NCI-H748 treated with DMSO at 0.1 percent for 48 hours (cell line): ENCODE data around the gene ACACA.

Experiments
- DNase-seq: peaks from one replicate; lab custom pipeline; 2025; lab: John Stamatoyannopoulos, UW

Gene ACACA

DNA sequence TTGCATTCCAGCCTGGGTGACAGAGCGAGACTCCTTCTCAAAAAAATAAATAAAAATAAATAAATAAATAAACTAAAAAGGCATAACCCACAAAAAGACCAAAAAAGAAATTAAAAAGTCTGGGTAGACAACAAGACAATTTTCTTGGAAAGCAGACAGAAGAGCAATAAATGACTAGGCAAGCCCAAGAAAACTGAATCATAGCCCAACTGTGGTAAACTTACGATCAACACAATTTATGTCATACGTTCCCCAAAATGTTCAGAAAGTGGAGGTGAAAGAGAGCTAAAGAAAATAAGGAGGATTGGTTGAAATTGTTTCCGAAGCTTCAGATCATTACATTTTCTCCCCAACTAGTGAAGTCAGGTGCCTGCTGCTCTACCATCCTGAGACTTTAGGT is 62.1 kb downstream of the ACACA start:
- DNase-seq, result no peak

- DNase-seq, result no peak
These were observed 64.0 kb downstream of the ACACA start for GRCh38 chr17:37342589-37342988.

- DNase-seq, result no peak
These were observed 65.8 kb downstream of the ACACA start for GRCh38 chr17:37340804-37341203.

DNA sequence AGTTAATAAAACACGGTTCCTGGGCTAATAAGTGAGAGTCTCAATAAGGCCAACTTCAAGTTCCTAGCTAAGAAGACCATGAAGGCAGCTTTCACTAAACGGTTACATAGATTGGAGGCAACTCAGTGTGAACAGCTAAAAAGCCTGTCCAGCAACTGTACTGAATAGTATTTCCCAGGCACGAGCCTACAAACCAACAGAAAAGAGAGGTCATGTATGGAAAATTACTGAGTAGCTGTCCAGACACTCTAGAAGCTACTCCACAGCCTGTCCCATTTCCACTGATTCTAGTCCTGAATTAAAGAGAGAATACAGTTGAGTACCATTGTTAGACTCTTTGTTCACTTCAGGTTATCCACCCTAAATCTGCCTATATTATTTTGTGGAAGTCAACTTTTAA is 67.3 kb downstream of the ACACA start:
- DNase-seq, result no peak

DNA sequence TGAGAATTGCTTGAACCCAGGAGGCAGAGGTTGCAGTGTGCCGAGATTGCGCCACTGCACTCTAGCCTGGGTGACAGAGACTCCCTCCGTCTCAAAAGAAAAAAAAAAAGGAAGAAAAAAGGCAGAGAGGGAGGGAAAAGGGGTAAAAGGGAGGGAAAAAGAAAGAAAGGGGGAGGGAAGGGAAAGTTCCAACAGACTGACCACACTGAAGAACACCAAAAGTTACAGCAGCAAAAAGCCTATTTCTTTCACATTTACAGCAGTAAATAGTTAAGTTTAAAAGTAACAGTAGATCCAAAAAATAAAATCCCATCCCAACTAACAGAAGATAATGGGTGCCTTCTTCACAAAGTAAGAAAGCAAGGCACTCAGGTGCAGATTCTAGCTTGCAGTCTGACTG is 67.8 kb downstream of the ACACA start:
- DNase-seq, result no peak

DNA sequence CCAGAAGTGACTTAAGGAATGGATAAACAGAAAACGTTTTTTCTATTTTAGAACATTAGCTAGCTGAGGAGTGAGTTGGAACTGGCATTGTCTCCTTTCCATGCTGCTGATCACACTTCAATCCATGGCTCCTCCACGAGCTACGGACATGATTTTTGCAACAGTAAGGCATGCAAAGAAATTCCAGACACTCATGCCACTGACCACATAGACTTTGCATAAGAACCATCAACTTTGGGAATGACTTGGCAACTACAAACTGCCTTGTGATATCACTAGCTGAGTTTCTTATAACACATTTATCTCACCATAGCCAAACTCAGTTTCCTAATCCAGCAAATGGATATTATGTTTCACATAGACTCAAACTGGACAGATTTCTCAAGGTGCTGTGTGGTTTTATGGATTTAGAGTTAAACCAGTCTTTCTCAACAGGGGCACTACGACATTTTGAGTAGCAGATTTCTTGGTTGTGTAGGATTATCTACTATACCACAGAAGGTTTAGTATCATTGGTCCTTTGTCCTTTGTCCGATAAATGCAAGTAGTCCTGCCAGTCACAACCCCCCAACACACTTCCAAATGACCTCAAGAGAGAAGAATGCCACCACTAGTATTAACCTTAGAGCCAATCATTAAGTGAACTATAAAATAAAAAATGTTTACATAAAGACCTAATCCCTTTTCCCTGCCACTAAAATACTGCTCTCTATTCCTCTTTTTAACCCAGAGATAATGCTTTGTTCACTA is 79.1 kb downstream of the ACACA start:
- no peak for DNase-seq

DNA sequence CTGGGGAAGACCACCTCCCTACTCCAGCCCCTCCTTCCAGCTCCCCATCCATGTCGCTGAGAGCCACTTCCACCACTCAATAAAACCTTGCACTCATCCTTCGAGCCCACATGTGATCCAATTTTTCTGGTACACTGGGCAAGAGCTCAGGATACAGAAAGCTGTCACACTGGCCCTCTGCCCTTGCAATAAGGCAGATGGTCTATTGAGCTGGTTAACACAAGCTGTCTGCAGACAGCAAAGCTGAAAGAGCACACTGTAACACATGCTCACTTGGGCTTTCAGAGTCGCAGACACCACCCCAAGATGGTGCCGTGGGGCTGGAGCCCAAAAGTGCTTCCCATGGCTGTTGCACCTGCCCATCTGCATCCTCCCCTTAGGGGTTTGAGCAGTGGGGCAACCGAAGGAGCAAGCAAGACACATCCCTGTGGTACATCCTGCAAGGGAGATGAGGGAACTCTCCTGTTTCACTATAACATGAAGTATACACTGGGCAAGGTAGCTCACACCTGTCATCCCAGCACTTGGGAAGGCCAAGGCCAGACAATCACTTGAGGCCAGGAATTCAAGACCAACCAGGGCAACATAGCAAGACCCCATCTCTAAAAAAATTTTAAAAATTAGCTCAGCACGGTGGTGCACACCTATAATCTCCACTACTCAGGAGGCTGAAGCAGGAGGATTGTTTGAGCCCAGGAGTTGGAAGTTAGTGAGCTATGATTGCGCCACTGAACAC is 83.6 kb downstream of the ACACA start:
- DNase-seq, result no peak

- DNase-seq, result no peak
These were observed 84.5 kb downstream of the ACACA start for GRCh38 chr17:37322106-37322505.

DNA sequence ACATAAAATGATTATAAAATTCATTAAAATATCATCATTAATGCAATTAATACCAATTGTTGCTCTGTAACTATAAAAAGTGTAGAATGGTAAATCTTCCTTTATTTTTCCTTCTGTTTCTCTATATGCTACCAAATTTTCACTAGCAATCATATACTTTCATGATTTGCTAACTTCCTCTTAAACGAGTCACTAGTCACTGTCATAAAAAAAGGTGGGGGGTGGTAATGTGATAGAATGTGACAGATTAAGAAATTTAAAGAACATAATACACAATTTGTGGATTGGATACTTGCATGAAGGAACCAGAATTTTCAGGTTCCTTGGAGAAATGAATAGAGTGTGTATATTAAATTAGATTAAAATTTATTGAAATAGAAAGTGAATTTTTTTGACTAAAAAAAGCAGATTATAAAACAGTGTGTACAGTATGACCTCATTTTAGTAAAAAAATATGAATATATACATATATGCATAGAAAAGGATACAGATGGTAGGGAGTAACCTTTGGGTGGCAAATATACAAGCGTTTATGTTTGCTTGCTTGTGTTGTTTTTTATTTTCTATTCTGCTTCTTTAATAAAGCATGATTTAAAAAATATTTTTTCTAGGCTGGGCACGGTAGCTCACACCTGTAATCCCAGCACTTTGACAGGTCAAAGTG is 87.6 kb downstream of the ACACA start:
- no peak for DNase-seq

DNA sequence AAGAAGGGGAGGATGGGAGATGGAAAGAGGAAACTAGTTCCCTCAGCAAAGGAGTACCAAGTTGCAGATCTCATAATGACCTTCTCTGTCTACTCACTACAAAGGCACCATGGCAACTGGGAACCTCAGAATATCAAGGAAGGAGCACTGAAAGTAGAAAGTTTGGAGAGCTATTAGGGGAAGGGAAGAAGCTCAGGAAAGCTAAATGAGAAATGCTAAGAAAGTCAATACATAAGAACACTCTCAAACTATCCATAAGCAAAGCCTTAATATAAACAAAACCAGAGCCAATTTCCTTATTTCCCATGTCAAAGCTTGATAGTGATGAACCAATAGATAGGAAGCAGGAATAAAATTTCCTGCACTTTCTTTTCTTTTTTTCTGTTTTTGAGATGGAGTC is 88.8 kb downstream of the ACACA start:
- no peak for DNase-seq

GRCh38 chr17:37315601-37316000 is 91.0 kb downstream of the ACACA start:
- DNase-seq, result no peak

- peak; percentile 41 for DNase-seq
These were observed 94.3 kb downstream of the ACACA start for GRCh38 chr17:37312137-37312923.

GRCh38 chr17:37310940-37311339 is 95.7 kb downstream of the ACACA start:
- no peak for DNase-seq

DNA sequence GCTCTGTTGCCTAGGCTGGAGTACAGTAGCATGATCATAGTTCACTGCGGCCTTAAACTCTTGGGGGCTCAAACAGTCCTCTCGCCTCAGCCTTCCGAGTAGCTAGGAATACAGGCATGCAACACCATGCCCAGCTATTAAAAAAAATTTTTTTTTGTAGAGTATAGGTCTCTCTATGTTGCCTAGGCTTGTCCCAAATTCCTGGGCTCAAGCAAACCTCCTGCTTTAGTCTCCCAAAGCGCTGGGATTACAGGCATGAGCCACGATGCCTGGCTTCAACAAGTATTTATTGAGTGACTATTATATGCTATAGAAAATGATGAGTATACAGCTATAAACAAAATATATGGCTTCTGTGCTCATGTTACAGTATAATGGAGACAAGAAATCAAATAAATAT is 97.6 kb downstream of the ACACA start:
- DNase-seq, result no peak

DNA sequence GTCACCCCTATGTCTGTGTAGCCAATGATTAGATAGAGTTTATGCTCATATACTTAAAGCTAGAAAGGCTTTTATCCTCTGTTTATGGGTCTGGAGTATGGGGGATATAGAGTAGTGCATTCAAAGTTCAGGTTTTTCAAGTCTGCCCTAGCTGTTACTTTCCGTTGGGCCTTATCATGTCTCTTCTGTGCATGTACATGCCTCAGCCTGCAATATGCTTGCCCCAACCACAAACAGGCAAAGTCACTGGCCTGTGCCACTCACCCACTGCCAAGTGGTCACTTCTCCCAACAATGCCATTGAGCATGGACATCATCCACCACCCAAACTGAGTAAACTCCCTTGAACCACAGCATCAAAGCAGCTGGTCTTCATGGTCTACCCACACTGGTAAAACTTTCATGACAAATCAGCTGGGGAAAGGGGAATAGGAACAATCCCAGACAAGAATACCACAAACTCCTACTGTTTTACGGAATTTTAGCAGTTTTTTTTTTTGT is 101.2 kb downstream of the ACACA start:
- no peak for DNase-seq

GRCh38 chr17:37301288-37301687 is 105.3 kb downstream of the ACACA start:
- no peak for DNase-seq

GRCh38 chr17:37300683-37301082 is 106.0 kb downstream of the ACACA start:
- DNase-seq, result no peak

DNA sequence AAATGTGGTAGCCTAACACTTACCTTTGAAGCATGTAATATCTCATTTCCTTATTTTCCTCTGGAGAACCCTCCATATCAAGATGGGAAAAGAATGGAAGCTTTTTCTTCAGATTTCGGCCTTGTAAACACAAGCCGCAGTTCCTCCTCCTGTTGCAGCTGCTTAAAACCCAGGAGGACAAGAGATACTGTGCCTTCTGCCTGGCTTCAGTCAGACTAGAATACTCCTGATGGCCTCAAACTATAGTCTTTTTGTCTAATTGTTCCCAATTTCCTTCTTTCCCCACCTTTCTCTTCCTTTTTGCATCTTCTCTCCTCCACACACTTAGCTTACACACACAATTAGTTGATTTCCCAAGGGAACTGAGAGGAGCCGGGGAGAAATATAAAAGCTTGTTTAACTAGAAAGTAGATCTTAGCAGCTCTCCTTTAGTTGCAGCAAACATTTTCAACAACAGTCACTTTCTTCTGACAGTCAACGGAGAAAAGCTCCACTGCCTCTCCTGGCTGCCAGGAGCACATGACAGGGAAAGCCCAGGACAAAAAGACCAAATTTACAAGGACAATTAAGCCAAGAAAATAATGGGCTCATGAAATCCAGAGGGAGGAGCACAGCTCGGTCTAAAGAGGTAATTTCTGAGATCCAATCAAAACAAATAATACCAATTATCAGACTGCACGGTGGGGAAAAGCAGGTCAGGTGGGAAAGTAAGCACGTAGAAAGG is 107.2 kb downstream of the ACACA start:
- peak; percentile 42 for DNase-seq

DNA sequence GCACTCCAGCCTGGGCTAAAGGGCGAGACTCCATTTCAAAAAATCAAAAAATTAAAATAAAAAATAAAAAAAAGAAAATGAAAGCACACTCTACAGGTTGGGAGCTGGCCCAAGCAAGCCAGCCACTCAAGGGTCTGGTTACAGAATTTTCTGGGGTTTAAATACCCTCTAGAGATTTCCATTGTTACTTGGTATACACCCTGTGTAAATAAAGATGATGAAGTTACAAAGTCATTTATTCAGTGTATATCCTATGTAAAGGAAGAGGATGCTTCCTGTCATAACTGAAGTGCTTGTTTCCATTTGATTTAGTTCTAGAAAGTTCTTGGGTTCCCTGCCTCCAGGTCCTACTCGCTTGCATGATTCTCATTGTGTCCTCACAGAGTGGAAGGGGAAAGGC is 110.7 kb downstream of the ACACA start:
- no peak for DNase-seq

DNA sequence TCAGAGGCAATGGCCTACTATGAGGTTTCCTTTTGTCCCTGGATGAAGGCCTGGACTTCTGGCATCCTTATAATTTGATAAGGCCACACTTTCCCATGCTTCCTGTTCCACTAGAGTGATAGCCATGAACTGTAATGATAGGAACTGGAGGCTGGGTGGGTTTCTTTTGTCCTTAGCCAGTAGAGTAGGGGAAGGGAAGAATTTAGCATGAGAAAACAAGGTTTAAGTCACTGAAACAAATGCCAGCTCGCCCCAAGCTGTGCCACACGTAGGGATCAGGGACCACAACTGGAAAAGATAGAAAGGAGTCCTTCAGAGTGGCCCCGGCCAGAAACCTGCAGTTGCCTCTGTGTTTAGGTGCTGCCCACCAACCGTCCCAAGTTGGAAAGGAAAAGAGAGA is 111.7 kb downstream of the ACACA start:
- DNase-seq, result no peak

DNA sequence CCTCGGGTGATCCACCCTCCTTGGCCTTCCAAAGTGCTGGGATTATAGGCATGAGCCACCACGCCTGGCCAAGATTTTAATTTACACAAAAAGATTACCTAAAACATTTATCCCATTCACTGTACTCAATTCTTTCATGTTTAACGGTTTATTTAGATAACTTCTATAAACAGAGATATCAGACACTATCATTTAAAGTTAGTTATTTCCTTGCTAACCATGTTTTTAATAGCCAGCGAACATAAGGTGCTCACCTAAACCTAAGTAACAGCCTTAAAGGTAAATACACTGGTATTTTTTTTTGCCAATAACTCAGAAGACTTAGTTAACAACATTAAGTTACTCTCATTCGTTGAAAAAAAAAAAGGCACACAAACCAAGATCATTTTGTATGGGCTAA is 112.9 kb downstream of the ACACA start:
- no peak for DNase-seq
